ENCODE data around the gene HSPH1. TPM values are rescaled to one million over a fixed set of nuclear protein-coding genes. Genes with fewer than 3 reads are reported as not detected.

The HSPH1 gene
- total RNA-seq, 4 donors from 2014 or later: 23.0 to 57.7 (median 30.6) TPM

DNA sequence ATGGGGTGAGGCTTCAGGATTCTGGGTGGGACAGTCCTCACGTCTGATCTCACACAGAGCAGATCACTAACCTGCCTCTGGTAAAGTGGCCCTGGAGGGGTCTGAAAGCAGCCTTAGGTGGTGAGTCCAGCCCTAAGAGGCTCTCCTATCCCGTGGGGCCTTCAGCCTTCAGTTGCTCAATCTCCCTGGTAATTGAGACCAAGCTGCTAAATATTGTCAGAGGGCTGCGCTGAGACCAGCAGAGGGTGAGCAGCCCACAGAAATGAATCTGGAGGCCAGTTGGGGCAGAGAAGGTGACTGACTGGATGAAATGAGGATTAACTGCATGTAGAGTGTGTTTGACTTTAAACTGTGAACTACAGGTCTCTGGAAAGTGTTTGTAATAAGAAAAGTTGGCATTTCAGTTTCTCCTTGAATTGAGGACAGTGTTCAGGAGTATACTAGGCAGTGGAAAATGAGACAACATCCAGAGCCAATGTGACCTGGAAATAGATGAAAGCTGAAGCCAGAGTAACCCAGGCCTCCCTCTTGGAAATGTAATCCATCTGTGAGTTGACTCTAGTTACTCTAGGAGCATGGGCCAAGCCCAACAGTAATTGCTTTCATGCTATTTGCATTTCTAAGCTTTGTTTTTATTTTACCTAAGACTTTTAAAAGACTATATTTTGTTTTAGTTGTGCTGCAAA lies 14.3 kb upstream of the HSPH1 start:
- Histone ChIP-seq H3K36me3 (no peaks in the 10 kb centered on the region), H3K4me1 (peaks cover 5 to 16% of the 10 kb centered on the region in 2 donors), H3K4me3 (no peak overlapping the region), H3K9me3 (no peaks in the 10 kb centered on the region), H3K27ac (peak overlapping the region; percentile 43 to 80 (median 68)), H3K27me3 (no peaks in the 10 kb centered on the region)
- DNase-seq (peak; percentile 26 to 50), ATAC-seq (peak; percentile 93 to 96)
- intact Hi-C loops (cut with DNase I; ENCODE audit: low total_unique reads) (loop anchor here (1.0 kb wide), 1 partner anchor 24 kb away; no protein-coding TSS in a partner anchor), in situ Hi-C loops (cut with MboI; ENCODE audit: low sequenced_read_pairs in 4 of 4) (no loop called here)
- no peak for TF ChIP-seq POLR2A (IDR thresholded peaks at IDR 0.05)
- TF ChIP-seq, protein P1, sequence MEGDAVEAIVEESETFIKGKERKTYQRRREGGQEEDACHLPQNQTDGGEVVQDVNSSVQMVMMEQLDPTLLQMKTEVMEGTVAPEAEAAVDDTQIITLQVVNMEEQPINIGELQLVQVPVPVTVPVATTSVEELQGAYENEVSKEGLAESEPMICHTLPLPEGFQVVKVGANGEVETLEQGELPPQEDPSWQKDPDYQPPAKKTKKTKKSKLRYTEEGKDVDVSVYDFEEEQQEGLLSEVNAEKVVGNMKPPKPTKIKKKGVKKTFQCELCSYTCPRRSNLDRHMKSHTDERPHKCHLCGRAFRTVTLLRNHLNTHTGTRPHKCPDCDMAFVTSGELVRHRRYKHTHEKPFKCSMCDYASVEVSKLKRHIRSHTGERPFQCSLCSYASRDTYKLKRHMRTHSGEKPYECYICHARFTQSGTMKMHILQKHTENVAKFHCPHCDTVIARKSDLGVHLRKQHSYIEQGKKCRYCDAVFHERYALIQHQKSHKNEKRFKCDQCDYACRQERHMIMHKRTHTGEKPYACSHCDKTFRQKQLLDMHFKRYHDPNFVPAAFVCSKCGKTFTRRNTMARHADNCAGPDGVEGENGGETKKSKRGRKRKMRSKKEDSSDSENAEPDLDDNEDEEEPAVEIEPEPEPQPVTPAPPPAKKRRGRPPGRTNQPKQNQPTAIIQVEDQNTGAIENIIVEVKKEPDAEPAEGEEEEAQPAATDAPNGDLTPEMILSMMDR (IDR thresholded peaks at IDR 0.05 in 4 of 5, conservative IDR thresholded peaks at IDR 0.05 in 1 of 5): peak in 1 of 5 experiments; percentile 19

- TF ChIP-seq, protein P1 (IDR thresholded peaks at IDR 0.05 in 4 of 5, conservative IDR thresholded peaks at IDR 0.05 in 1 of 5): no peak
- Histone ChIP-seq H3K9me3 (no peaks in the 10 kb centered on the region), H3K4me3 (no peak overlapping the region), H3K4me1 (peaks cover 5 to 16% of the 10 kb centered on the region in 2 donors), H3K27ac (no peak overlapping the region), H3K27me3 (no peaks in the 10 kb centered on the region), H3K36me3 (no peaks in the 10 kb centered on the region)
- intact Hi-C loops (cut with DNase I; ENCODE audit: low total_unique reads): no loop called here
- no peak for ATAC-seq
- in situ Hi-C loops (cut with MboI; ENCODE audit: low sequenced_read_pairs in 4 of 4): loop anchor here in 1 of 4 donors (25.0 kb wide), 1 partner anchor 562 kb away; the partner anchor contains the start of gene USPL1
- no peak for DNase-seq
Measured at GRCh38 chr13:31174018-31174417, 12.3 kb upstream of the HSPH1 start.

DNA sequence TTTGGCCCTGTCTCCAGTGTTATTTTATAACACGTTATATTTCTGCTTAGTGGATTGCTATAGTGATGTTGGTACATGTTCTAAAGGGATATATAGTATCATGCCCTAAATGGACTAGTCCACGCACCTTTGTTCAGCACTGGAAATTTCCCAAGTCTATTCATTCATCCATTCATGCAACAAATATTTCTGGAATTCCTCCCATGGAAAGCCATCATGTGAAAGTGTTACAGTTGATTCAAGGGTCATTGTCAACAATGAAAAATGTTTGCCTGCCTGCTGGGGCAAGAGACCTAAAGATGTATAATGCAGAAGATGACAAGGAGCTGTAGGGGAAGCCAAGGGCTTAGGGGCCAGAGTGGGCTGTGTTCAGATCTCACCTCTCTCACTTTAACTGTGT lies 10.8 kb upstream of the HSPH1 start:
- Histone ChIP-seq H3K4me1 (peaks cover 5 to 16% of the 10 kb centered on the region in 2 donors), H3K4me3 (no peak overlapping the region), H3K36me3 (no peaks in the 10 kb centered on the region), H3K27ac (no peak overlapping the region), H3K9me3 (no peaks in the 10 kb centered on the region), H3K27me3 (no peaks in the 10 kb centered on the region)
- TF ChIP-seq, protein P1 (IDR thresholded peaks at IDR 0.05 in 4 of 5, conservative IDR thresholded peaks at IDR 0.05 in 1 of 5): no peak
- no peak for DNase-seq
- in situ Hi-C loops (cut with MboI; ENCODE audit: low sequenced_read_pairs in 4 of 4): loop anchor here in 1 of 4 donors (25.0 kb wide), 1 partner anchor 560 kb away; the partner anchor contains the start of gene USPL1
- no peak for ATAC-seq
- intact Hi-C loops (cut with DNase I; ENCODE audit: low total_unique reads): no loop called here

- DNase-seq: no peak
- no peaks in the 10 kb centered on the region for H3K36me3 ChIP-seq
- H3K4me3 ChIP-seq: no peak overlapping the region
- in situ Hi-C loops (cut with MboI; ENCODE audit: low sequenced_read_pairs in 4 of 4) (loop anchor here in 1 of 4 donors (25.0 kb wide), 1 partner anchor 560 kb away; the partner anchor contains the start of gene USPL1), intact Hi-C loops (cut with DNase I; ENCODE audit: low total_unique reads) (no loop called here)
- ATAC-seq: no peak
- H3K4me1 ChIP-seq: peaks cover 7 to 15% of the 10 kb centered on the region in 2 donors
- no peaks in the 10 kb centered on the region for H3K27me3 ChIP-seq
- no peaks in the 10 kb centered on the region for H3K9me3 ChIP-seq
- no peak overlapping the region for H3K27ac ChIP-seq
- TF ChIP-seq, protein P1 (IDR thresholded peaks at IDR 0.05 in 4 of 5, conservative IDR thresholded peaks at IDR 0.05 in 1 of 5): no peak
- TF ChIP-seq POLR2A (IDR thresholded peaks at IDR 0.05): no peak
Measured at GRCh38 chr13:31172001-31172400, 10.3 kb upstream of the HSPH1 start.
